Cardiac muscle cell (in vitro differentiated cells and primary cell): Measurements from ENCODE around the gene PPM1F. TPM values are rescaled to one million over a fixed set of nuclear protein-coding genes. Genes with fewer than 3 reads are reported as not detected.

Experiments
- DNase-seq, 2 donors: peaks; one replicate each; pipeline versions ENCODE4 v3.0.0 to v3.0.0-alpha.2; 2010 to 2017; ENCODE audit warnings: low read depth in 1 of 2, low spot score in 1 of 2
- H3K27ac ChIP-seq: fragments of 200-600 bp; sonication (generic); 2 replicates; pipeline ENCODE4 v1.5.1; 2016
- H3K27me3 ChIP-seq: fragments of 200-600 bp; sonication (generic); 2 replicates; pipeline ENCODE4 v1.6.0; 2016; ENCODE audit warnings: control low read depth
- H3K36me3 ChIP-seq: fragments of 200-600 bp; sonication (generic); 2 replicates; pipeline ENCODE4 v1.5.1; 2016; ENCODE audit warnings: control low read depth
- H3K4me1 ChIP-seq: fragments of 200-600 bp; sonication (generic); 2 replicates; pipeline ENCODE4 v1.8.1; 2017; ENCODE audit warnings: low read depth, mild to moderate bottlenecking, mixed run types
- H3K4me3 ChIP-seq: fragments of 200-600 bp; sonication (generic); 2 replicates; pipeline ENCODE4 v1.5.1; 2016; ENCODE audit warnings: mild to moderate bottlenecking
- H3K9me3 ChIP-seq: fragments of 200-600 bp; sonication (generic); 2 replicates; pipeline ENCODE4 v1.5.1; 2017; ENCODE audit warnings: low read depth, mild to moderate bottlenecking, control low read depth
- CTCF ChIP-seq: IDR thresholded peaks from 2 replicates; pipeline ENCODE4 v1.5.1; 2012; ENCODE audit warnings: low read depth, mild to moderate bottlenecking, low read length
- polyA plus RNA-seq: library from polyadenylated mRNA; unstranded; fragments of >200 nt; fragmentation: Nextera tagmentation; extraction: Ambion mirVana; gene quantifications from 2 replicates; pipeline ENCODE4 v1.2.1, GENCODE V29; 2016
- total RNA-seq: library from RNA; depleted of rRNA; stranded (reverse); fragments of >200 nt; gene quantifications from 2 replicates; pipeline ENCODE4 v1.2.3, GENCODE V29; 2016

PPM1F gene
- total RNA-seq, result 44.0 and 49.8 TPM in 2 replicates
- polyA plus RNA-seq, result 24.4 and 26.1 TPM in 2 replicates

- Histone ChIP-seq H3K4me3 (peak within 1 kb of the TSS; percentile 60), H3K36me3 (no peaks in the 10 kb centered on the region), H3K27me3 (no peaks in the 10 kb centered on the region), H3K9me3 (no peaks in the 10 kb centered on the region), H3K4me1 (peaks cover 8% of the 10 kb centered on the region), H3K27ac (no peak within 1 kb of the TSS)
- TF ChIP-seq CTCF, result peak; percentile 63
- peak; percentile 76 to 92 for DNase-seq
These were observed at the start of gene PPM1F for GRCh38 chr22:21952586-21953571. PPM1F (minus strand) TSS chr22:21952848; CDS start chr22:21946048, 6,800 bp downstream.

GRCh38 chr22:22001664-22002525 is 49.2 kb upstream of the PPM1F start:
- Histone ChIP-seq H3K27me3 (peaks cover 80% of the 10 kb centered on the region), H3K4me3 (no peak overlapping the region), H3K9me3 (no peaks in the 10 kb centered on the region), H3K27ac (no peak overlapping the region), H3K4me1 (no peaks in the 10 kb centered on the region), H3K36me3 (no peaks in the 10 kb centered on the region)
- TF ChIP-seq CTCF, result no peak
- DNase-seq, result no peak

- no peaks in the 10 kb centered on the region for H3K4me1 ChIP-seq
- H3K4me3 ChIP-seq, result no peak overlapping the region
- H3K27me3 ChIP-seq, result peaks cover 87% of the 10 kb centered on the region
- no peaks in the 10 kb centered on the region for H3K36me3 ChIP-seq
- TF ChIP-seq CTCF, result no peak
- no peak for DNase-seq
- H3K27ac ChIP-seq, result no peak overlapping the region
- no peaks in the 10 kb centered on the region for H3K9me3 ChIP-seq
These were observed 46.1 kb upstream of the PPM1F start for GRCh38 chr22:21998595-21999247.

GRCh38 chr22:21996175-21996720 is 43.6 kb upstream of the PPM1F start:
- TF ChIP-seq CTCF, result no peak
- Histone ChIP-seq H3K27me3 (peaks cover 77% of the 10 kb centered on the region), H3K36me3 (no peaks in the 10 kb centered on the region), H3K9me3 (no peaks in the 10 kb centered on the region), H3K4me1 (no peaks in the 10 kb centered on the region), H3K27ac (no peak overlapping the region), H3K4me3 (no peak overlapping the region)
- no peak for DNase-seq

GRCh38 chr22:21995660-21996059 is 43.0 kb upstream of the PPM1F start:
- Histone ChIP-seq H3K4me1 (no peaks in the 10 kb centered on the region), H3K27ac (no peak overlapping the region), H3K9me3 (no peaks in the 10 kb centered on the region), H3K27me3 (peaks cover 77% of the 10 kb centered on the region), H3K4me3 (no peak overlapping the region), H3K36me3 (no peaks in the 10 kb centered on the region)
- TF ChIP-seq CTCF, result no peak
- no peak for DNase-seq
